G401.6 (cell line): ENCODE measurements around the gene CRLF2.
"Not testable (repeated sequence)": the region's sequence is repeated elsewhere in the genome, so short reads cannot be mapped to it uniquely, and the experiment has no call there.

ENCODE experiments used
- FAIRE-seq: peaks from 2 replicates; lab custom pipeline; 2012; peaks lifted over from hg19 to GRCh38; lab: Jason Lieb, UNC

CRLF2 gene

DNA sequence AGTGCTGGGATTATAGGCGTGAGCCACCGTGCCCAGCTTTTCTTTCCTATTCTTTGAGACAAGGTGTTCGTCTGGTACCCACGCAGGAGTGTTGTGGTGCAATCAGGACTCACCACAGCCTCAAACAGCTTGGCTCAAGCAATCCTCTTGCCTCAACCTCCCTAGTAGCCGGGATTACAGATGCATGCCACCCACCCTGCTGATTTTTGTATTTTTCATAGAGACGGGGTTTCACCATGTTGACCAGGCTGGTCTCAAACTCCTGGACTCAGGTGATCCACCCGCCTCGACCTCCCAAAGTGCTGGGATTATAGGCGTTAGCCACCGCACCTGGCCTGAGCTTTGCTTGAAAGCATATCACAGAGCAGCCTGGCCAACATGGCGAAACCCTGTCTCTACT lies 1.5 kb upstream of the CRLF2 start:
- FAIRE-seq, result no peak

DNA sequence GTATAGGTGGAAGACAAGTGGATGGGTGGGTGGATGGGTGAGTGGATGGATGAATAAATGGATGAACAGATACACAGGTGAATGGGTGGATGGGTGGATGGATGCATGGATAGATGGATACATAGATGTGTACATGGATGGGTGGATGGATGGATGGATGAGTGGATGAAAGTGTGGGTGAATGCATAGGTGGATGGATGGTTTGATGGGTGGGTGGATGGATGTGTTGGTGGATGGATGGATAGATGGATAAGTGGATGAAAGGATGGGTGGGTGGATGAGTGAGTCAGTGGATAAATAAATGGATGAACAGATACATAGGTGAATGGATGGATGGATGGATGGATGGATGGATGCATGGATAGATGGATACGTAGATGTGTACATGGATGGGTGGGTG lies 1.6 kb downstream of the CRLF2 start:
- no peak for FAIRE-seq

DNA sequence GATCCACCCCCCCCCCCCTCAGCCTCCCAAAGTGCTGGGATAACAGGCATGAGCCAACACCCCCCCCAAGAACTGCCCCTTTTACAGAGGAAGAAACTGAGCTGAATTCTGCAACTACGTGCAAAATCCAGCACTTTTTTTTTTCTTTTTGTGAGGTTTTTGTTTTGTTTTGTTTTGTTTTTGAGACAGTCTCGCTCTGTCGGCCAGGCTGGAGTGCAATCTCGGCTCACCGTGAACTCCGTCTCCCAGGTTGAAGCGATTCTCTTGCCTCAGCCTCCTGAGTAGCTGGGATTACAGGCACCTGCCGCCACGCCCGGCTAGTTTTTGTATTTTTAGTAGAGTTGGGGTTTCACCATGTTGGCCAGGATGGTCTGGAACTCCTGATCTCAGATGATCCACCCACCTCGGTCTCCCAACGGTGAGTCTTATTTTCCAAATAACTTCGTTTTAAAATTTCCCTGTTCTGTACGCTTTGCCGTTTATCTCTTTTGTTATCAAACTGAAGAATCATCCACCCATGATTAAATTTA lies 4.9 kb downstream of the CRLF2 start:
- no peak for FAIRE-seq

DNA sequence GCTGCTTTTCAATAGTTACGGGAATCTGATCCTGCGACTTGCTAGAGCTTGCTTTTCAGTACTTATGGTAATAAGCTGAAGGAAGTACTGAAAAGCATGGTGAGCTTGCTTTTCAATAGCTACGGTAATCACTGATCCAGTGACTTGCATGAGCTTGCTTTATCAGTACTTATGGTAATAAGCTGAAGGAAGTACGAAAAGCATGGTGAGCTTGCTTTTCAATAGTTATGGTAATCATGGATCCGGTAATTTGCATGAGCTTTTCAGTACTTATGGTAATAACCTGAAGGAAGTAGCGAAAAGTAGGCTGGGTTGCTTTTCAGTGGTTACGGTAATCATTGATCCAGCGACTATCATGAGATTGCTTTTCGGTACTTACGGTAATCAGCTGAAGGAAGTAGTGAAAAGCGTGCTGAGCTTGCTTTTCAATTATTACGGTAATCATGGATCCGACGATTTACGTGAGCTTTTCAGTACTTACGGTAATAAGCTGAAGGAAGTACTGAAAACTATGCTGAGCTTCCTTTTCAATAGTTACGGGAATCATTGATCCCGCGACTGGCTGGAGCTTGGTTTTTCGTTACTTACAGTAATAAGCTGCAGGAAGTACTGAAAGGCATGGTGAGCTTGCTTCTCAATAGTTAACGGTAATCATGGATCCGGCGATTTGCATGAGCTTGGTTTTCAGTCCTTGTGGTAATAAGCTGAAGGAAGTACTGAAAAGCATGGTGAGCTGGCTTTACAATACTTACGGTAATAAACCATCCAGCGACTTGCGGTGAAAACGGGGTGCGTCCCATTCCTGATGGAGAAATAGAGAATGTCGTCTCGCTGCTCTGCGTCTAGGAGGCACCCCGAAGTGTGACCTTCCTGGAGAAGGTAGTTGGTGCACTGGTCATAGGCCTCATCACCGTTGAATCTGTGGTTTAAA lies 6.5 kb downstream of the CRLF2 start:
- FAIRE-seq, result peak; percentile 94

DNA sequence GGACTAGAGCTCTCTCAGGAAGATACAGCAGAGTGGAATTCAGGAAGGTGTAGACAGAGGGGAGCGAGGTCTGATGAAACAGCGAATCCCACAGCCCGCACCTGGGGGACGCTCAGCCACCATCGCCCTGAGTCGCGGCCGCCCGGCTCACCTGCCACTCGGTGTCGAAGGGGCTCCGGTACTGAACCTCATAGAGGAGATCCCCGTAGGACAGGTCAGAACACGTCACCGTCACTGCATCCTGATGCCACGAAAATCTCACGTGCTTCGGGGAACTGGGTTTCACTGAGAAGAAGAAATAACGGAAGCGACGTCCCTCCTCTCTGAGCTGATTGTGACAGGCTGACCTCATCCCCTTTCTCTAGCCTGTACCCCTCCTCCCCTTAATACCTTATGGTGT lies 10.2 kb downstream of the CRLF2 start:
- FAIRE-seq, result no peak

DNA sequence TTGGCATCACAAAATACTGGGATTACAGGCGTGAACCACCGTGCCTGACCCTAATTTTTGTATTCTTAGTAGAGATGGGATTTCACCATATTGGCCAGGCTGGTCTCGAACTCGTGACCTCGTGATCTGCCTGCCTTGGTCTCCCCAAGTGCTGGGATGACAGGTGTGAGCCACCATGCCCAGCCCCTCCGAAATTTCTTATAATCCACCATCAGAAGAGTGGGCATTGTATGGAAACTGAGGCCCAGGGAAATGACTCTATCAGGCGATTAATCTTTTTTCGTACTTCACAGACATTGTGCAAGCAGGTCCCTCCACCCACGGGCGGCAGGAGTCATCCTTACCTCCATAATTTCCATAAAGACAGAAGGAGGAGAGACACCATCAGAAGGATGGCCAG lies 16.0 kb downstream of the CRLF2 start:
- FAIRE-seq, result no peak

- not testable (repeated sequence) for FAIRE-seq
Measured at GRCh38 chrX:1192196-1192595, 20.3 kb downstream of the CRLF2 start.

DNA sequence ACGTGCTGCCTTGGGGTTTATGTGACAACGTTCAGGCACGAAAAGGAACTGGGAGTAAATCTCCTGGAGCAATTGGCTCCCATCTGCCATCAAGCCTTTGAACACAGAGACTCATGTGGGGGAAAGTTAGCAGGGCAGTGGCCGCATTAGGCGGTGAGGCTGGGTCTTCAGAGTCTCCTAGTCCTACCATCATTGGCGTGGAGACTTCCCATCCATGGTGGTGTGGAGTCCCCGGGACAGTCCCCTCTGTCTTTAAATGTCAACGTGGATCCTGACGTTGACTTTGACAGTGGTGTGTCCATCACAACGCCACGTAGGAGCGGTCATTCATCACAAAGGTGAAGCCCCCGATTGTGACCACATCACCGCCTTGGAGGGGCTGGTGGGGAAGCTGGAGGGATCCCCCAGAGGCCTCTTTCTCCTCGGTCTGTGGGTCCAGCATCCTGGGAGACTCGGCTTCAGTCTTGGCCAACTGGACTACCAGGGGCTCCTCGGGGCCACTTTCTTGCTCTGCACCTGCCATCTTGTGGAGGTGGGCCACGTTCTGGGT lies 21.8 kb downstream of the CRLF2 start:
- no peak for FAIRE-seq

GRCh38 chrX:1185561-1185960 lies 26.9 kb downstream of the CRLF2 start:
- FAIRE-seq, result no peak

DNA sequence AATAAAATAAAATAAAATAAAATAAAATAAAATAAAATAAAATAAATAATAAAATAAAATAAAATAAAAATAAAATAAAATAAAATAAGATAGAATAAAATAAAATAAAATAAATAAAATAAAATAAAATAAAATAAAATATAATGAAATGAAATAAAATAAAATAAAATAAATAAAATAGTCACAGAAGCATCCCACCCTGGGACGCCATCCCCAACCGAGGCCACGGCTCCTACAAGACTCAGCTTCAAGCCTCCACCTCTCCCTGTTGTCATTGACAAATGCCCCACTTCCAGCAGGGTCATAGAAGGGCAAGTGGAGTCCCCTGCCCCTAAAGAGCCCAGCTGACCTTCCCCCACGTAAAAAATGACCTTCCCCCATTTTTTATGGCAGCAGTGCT lies 30.2 kb downstream of the CRLF2 start:
- no peak for FAIRE-seq

- FAIRE-seq, result not testable (repeated sequence)
Measured at GRCh38 chrX:1181661-1182060, 30.8 kb downstream of the CRLF2 start.

DNA sequence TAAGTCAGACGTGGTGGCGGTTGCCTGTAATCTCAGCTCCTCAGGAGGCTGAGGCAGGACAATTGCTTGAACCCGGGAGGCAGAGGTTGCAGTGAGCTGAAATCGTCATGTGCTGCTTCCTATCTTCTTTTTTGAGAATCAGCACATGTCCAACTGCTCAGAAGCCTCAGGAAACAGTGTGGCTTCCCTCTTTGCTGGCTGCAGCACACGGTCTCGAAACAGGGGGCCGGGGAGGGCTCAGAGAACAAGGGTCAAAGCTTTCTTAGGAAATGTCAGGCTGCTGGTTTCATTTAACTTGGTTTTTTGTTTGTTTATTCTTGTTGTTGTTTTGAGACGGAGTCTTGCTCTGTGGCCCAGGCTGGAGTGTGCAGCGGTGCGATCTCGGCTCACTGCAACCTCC lies 31.3 kb downstream of the CRLF2 start:
- no peak for FAIRE-seq

- no peak for FAIRE-seq
Measured at GRCh38 chrX:1178580-1179057, 33.8 kb downstream of the CRLF2 start.

DNA sequence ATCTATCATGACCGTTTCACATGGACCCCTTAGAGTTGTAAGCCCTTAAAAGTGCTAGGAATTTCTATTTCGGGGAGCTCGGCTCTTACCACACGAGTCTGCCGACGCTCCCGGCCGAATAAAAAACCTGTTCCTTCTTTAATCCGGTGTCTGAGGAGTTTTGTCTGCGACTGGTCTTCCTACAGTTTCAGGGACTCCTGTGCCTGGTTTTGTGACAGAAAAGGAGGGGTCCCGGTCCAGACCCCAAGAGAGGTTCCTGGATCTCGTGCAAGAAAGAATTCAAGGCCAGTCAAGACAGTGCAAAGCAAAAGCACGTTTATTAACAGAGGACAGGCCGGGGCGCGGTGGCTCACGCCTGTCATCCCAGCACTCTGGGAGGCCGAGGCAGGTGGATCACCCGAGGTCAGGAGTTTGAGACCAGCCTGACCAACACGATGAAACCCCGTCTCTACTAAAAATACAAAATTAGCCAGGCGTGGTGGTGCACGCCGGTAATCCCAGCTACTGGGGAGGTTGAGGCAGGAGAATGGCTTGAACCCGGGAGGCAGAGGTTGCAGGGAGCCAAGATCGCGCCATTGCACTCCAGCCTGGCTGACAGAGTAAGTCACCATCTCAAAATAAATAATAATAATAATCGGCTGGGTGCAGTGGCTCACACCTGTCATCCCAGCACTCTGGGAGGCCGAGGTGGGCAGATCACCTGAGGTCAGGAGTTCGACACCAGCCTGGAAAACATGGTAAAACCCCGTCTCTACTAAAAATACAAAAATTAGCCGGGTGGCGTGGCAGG lies 35.7 kb downstream of the CRLF2 start:
- not testable (repeated sequence) for FAIRE-seq

DNA sequence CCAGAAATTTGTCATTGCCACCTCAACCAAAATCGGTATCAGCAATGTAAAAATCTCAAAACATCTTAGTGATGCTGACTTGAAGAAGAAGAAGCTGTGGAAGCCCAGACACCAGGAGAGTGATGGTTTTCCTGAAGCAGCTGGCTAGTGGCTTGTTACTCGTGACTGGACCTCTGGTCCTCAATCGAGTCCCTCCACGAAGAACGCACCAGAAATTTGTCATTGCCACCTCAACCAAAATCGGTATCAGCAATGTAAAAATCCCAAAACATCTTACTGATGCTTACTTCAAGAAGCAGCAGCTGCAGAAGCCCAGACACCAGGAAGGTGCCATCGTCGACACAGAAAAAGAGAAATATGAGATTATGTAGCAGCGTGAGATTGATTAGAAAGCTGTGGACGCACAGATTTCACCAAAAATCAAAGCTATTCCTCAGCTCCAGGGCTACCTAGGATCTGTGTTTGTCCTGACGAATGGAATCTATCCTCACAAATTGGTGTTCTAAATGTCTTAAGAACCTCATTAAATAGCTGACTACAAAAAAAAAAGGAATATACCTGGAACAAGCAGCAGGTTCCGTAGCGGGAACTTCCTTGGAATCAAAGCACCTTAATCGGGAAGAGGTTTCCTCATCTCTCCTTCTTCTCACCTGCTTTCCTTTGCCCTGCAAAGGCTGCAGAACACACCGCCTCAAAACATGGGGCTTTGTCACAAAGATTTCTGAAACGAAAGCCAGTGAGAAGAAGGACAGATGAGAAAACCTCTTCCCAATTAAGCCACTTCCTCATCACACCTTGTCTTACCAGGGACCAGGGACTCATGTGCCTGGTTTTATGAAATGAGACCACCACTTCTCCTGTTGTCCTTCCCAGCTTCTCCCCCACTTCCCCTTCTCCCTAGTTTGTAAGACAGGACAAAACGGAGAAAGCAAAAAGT lies 37.6 kb downstream of the CRLF2 start:
- FAIRE-seq, result not testable (repeated sequence)

DNA sequence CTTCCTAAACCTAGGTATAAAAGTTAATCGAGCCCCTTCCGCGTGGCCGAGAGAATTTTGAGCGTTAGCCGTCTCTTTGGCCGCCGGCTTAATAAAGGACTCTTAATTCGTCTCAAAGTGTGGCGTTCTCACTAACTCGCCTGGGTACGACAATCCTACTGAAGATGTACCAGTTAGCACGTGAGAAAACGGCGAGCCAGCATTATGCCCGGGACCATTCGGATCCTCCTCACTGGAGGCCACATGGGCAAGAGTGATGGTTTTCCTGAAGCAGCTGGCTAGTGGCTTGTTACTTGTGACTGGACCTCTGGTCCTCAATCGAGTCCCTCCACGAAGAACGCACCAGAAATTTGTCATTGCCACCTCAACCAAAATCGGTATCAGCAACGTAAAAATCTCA lies 39.0 kb downstream of the CRLF2 start:
- FAIRE-seq, result not testable (repeated sequence)

DNA sequence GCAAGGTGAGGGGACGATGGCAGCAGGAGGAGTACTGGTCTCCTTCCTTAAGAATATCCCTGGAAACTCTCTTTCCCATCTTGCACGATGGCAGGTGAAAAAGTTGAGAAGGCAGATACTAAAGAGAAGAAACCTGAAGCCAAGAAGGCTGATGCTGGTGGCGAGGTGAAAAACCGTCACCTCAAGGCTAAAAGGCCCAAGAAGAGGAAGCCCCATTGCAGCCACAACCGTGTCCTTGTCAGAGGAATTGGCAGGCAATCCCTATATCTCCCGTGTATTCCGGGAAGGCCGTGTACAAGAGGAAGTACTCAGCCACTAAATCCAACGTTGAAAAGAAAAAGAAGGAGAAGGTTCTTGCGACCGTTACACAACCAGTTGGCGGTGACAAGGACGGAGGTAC lies 40.0 kb downstream of the CRLF2 start:
- FAIRE-seq, result no peak

- not testable (repeated sequence) for FAIRE-seq
Measured at GRCh38 chrX:1171915-1172314, 40.5 kb downstream of the CRLF2 start.

DNA sequence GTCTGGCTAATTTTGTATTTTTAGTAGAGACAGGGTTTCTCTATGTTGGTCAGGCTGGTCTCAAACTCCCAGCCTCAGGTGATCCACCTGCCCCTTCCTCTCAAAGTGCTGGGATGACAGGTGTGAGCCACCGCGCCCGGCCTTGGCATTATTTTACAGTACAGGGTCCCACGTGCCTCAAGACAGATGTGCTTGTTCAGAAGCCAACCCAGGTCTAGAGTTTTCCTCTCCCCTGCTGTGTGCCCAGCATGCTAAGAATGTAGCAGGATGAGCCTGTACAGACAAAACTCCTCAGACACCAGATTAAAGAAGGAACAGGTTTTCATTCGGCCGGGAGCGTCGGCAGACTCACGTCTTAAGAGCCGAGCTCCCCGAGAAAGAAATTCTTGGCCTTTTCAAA lies 42.2 kb downstream of the CRLF2 start:
- no peak for FAIRE-seq

DNA sequence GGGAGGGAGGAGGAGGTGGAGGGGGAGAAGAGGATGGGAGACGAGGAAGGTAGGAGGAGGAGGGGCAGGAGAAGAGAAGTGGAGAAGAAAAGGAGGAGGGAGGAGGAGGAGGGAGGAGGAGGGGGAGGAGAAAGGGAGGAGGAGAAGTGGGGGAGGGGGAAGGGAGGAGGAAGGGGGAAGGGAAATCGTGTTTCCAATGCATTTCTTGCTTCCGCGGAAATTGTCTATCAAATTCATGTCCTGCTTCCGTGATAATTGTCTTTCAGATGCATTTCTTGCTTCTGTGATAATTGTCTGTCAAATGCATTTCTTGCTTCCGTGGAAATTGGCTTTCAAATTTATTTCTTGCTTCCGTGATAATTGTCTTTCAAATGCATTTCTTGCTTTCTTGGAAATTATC lies 43.3 kb downstream of the CRLF2 start:
- FAIRE-seq, result no peak

- no peak for FAIRE-seq
Measured at GRCh38 chrX:1167918-1168481, 44.4 kb downstream of the CRLF2 start.
